GM19324 (cell line): ENCODE measurements around the gene VPREB3.
"Not testable (repeated sequence)": the region's sequence is repeated elsewhere in the genome, so short reads cannot be mapped to it uniquely, and the experiment has no call there.

Experiments used
- ATAC-seq: cut with Tn5 transposase; IDR thresholded peaks from one replicate; pipeline ENCODE4 v1.9.1; 2021; ENCODE audit warnings: mild to moderate bottlenecking, moderate library complexity; ENCODE audit not compliant: unreplicated experiment, low FRiP score

Gene VPREB3

DNA sequence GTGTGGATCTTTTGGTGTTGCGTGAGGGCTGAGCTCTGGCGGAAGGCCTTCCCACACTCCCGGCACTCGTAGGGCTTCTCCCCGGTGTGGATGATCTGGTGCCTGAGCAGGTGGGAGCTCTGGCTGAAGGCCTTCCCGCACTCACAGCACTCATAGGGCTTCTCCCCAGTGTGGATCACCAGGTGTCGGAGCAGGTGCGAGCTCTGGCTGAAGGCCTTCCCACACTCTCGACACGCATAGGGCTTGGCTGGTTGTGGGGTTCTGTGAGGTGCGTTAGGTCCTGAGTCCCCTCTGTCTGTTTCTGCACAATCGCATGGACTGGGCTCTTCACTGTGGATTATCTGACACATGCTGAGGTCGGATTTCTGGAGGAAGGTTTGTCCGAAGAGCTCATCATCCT is 9.7 kb downstream of the VPREB3 start:
- no peak for ATAC-seq

DNA sequence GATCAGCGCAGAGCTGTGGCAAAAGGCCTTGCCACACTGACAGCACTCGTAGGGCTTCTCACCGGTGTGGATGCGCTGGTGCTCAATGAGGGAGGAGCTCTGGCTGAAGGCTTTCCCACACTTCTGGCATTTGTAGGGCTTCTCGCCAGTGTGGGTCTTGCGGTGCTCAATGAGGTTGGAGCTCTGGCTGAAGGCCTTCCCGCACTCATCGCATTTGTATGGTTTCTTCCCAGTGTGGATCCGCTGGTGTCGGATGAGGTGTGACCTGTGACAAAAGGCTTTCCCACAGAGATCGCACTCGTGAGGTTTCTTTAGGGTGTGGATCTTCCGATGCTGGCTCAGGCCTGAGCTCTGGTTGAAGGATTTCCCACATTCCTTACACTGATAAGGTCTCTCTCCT is 10.2 kb downstream of the VPREB3 start:
- no peak for ATAC-seq

GRCh38 chr22:23743303-23743705 is 10.9 kb downstream of the VPREB3 start:
- no peak for ATAC-seq

GRCh38 chr22:23742505-23743264 is 11.5 kb downstream of the VPREB3 start:
- no peak for ATAC-seq

GRCh38 chr22:23737696-23738095 is 16.5 kb downstream of the VPREB3 start:
- ATAC-seq: no peak

GRCh38 chr22:23728108-23728507 is 26.1 kb downstream of the VPREB3 start:
- ATAC-seq: not testable (repeated sequence)

DNA sequence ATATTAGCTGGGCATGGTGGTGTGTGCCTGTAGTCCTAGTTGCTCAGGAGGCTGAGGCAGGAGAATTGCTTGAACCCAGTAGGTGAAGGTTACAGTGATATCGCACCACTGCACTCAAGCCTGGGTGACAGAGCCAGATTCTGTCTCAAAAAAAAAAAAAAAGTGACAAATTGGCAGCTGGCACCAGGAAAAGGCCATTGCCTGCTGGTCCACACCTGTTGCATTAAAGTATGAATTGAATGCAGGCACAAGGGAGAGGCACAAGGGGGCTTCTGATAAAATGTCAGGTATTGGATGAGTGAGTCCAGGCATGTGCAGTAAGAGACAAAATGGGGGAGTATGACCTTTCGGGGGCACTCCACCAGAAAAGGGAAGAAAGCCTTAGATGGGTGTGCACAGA is 31.5 kb downstream of the VPREB3 start:
- ATAC-seq: no peak

GRCh38 chr22:23722160-23722559 is 32.1 kb downstream of the VPREB3 start:
- no peak for ATAC-seq

DNA sequence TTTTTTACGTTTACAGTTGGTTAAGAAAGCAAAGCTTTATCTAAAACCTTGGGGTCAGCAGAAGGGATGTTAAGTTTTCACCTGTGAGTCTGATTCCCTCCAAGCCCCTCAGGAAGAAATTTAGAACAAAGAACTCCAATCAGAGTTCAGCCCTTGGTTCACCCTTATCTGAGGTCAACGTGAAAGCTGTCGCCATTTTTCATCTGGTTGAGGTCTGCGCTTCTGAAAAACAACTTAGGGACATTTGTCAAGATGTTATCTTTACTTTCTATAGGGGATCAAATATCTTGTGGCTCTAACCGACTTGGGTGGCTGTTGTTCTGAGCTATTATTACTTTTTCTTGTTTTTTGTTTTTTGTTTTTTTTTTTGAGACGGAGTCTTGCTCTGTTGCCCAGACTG is 33.4 kb downstream of the VPREB3 start:
- no peak for ATAC-seq

DNA sequence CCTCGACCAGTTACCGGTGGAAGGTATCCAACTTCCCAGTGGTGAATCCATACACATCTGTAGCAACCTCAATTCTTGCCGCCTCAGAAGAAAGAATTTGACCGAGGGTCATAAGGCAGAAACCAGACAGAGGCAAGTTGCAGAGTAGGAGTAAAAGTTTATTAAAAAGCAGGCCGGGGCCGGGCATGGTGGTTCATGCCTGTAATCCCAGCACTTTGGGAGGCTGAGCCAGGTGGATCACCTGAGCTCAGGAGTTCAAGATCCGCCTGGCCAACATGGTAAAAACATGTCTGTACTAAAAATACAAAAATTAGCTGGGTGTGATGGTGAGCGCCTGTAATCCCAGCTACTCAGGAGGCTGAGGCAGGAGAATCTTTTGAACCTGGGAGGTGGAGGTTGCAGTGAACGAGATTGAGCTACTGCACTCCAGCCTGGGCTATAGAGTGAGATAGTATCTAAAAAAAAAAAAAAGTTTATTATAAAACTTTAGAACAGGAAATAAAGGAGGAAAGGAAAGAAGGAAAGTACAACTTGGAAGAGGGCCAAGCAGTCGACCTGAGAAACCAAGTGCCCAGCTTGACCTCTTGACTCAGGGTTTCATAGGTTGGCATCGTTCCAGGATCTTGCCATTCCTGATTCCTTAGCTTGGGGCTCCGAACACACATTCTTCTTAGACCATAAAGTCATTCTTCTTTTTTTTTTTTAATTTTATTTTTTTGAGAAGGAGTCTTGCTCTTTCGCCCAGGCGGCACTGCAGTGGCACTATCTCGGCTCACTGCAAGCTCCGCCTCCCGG is 35.7 kb downstream of the VPREB3 start:
- no peak for ATAC-seq

DNA sequence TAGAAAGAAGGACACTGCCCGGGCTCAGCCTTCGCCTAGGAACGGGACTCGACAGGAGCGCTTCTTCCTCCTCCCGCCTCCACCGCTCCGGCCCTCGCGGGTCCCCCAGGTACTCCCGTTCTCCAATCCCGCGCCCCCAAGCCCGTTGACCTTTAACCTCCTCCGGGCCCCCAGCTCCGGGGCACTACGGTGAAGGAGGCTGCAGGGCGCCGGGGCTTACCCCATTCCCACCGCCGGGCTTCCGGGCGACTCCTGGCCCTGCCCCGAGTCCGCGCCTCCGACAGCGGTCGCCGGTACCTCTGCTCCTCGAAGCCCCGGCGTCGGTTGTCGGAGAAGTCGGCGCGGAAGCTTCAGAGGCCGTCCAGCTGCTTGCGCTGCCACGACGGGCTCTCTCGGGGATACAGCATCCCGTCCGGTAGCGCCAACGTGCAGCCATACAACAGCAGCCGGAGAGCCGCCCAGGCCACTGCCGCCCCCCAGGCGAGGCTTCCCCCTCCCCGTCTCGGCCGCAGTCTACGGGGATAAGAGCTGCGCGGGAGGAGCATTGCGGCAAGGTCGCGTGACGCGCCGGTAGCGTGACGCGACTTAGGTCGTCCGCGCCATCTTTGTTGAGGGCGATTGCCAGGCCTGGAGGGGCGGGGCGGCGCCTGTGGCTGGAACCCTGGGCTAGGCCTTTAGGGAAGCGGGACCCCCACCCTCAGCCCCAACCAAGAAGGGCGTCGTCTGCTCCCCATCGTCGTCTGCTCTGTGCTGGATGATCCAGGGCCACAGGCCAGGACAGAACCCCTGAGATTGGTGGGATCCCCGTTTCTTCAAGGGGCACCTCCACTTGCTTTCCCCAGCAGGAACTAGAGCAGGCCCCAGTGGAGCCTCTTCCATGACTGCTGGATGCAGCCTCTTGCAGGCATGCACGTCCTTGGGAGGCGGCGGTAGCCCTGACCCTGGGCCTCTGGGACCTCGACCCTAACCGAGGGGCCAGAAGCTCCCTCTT is 37.1 kb downstream of the VPREB3 start:
- peak; percentile 82 for ATAC-seq

DNA sequence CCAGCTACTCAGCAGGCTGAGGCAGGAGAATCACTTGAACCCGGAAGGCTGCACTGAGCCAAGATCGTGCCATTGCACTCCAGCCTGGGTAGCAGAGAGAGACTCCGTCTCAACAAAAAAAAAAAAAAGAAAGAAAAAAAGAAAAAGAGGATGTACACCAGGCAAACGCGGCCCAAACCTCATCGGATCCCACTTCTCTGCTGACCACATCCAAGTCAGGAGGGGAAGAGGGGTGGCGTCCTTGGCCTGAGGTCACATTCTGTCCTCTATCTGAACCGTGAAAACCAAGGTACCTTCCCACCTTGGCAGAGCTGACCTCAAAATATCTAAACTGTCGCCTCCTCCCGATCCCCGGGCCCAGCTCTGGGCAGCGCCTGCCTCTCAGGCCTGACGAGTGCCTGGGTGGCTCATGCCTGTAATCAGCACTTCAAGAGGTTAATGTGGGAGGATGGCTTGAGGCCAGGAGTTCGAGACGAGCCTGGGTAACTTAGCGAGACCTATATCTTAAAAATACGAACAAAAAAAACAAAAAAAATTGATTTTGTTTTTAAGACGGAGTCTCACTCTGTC is 38.3 kb downstream of the VPREB3 start:
- ATAC-seq: no peak

GRCh38 chr22:23714596-23715578 is 39.3 kb downstream of the VPREB3 start:
- ATAC-seq: no peak

DNA sequence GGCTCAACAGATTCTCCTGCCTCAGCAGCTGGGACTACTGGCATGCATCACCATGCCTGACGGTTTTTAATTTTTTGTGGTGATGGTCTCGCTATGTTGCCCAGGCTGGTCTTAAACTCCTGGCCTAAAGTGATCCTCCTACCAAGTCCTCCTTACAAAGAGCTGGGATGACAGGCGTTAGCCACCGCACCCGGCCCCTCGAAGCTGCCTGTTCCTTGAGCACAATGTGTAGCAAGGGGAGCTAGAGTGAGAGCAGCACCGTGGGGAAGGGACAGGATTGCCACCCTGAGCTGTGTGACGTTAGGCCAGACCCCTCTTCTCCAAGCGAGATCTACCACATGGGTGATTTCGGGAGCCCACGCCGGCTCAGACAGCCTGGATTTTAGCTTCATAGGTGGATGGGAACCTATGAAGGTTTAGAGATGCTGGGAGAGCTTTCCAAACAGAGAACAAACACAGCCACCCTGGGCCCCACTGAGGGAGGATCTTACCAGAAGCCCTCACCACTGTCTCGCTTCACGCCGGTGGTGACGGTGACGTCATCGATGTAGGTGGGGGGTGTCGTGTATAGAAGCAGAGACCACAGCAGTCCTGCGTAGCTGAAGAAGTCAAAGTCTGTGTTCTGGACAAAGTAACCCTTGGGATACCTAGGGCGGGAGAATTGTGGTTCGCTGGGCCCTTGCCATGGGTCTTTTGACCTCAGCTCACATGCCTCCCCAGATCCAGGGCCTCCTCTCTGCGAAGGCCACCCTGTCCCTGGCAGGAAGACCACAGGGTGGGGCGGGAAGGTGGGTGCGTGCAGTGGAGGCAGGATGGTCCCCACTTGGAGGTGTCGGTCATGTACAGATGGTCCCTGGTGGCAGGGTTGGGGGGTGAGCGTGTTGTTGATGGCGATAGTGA is 40.3 kb downstream of the VPREB3 start:
- no peak for ATAC-seq

DNA sequence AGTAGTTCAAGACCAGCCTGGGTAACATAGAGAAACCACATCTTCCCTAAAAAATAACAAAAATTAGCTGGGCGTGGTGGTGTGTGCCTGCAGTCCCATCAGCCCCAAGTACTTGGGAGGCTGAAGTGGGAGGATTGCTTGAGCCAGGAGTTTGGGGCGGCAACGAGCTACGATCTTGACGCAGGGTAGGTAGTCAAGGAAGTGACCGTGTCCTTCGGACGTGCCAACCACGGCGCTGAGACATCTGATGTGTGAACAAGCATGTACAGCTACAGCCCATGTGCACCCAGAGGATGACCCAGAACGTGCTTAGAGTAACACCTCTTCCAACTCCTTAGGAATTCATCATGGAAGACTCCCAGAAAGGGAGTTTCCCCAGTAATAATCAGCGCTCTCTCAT is 42.0 kb downstream of the VPREB3 start:
- no peak for ATAC-seq

DNA sequence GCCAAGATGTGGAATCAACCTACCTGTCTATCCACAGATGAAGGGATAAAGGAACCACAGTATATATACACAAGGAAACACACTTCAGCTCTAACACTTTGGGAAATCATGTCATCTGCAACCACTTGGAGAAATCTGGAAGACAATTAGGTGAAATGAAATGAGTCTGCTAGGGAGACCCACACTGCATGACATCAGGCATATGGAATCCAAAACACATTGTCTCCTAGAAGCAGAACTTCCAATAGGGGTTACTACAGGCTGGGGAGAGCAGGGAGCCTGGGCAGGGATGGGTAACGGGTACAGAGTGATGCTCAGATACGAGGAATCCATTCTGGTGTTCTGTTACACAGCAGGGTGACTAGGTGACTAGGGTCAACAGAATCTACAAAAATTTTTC is 45.1 kb downstream of the VPREB3 start:
- ATAC-seq: no peak

- no peak for ATAC-seq
These were observed 46.0 kb downstream of the VPREB3 start for GRCh38 chr22:23708270-23708669.

DNA sequence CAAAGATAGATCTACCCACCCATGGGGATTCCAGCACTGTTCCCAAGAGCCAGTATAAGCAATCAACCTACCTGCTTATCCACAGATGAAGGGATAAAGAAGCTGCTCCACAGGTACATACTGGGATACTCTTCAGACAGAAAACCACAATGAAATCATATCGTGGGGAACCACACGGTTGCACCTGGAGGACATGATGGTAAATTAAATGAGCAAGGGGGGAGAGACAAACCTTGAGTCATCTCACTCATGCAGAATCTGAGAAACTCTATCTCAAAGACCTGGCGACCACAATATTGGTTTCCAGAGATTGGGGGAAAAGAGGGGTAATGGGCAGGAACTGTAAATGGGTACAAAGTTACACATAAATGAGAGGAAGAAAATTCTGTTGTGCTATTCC is 48.9 kb downstream of the VPREB3 start:
- ATAC-seq: no peak
